GM21723 (cell line): Measurements from ENCODE around the gene LRRC37A3.
"Not testable (repeated sequence)": the region's sequence is repeated elsewhere in the genome, so short reads cannot be mapped to it uniquely, and the experiment has no call there.

Experiments
- ATAC-seq: cut with Tn5 transposase; IDR thresholded peaks from one replicate; pipeline ENCODE4 v1.9.1; 2021; ENCODE audit warnings: mild to moderate bottlenecking, moderate library complexity; ENCODE audit not compliant: unreplicated experiment

The LRRC37A3 gene

GRCh38 chr17:64837018-64837761, 82.1 kb downstream of the LRRC37A3 start:
- ATAC-seq: peak; percentile 93

- peak; percentile 39 for ATAC-seq
Measured at GRCh38 chr17:64836623-64837017, 82.7 kb downstream of the LRRC37A3 start.

DNA sequence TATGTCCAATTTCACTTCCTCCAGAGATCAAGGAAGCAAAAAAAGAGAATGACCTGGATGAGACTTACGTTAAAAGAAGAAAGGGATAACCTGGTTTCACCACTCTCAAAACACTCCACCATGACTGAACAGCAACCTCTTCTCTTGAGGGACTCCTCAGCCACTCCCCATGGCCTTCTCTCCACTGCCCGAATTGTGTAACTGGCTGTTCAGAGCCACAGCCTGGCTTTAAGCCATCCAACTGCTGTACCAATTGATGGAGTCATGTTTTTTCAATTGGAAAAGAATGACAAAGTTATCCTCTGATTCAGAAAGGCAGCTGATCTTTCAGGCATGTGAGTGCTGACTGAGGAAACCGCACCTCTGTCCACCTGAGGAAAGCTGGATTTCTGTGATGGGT, 85.2 kb downstream of the LRRC37A3 start:
- ATAC-seq: not testable (repeated sequence)

DNA sequence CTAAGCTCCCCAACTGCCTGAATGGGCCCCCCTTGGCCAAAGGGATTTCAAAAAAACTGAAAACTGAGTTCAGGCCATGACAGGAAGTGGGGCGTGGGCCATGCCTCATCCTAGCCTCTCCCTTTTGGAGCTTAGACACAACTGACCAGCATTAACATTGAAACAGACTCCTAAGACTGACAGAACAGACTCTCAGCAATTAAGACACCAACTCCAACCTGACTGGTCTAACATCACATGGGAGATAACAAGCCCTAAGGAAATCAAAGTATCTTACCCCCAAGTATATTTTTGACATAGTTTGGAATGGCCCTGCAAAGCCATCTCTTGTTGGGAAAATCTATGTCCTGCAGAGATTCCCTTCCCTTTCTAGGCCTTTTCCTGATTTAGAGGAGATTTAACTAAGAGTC, 88.6 kb downstream of the LRRC37A3 start:
- ATAC-seq: not testable (repeated sequence)

GRCh38 chr17:64829824-64830630, 89.3 kb downstream of the LRRC37A3 start:
- not testable (repeated sequence) for ATAC-seq

DNA sequence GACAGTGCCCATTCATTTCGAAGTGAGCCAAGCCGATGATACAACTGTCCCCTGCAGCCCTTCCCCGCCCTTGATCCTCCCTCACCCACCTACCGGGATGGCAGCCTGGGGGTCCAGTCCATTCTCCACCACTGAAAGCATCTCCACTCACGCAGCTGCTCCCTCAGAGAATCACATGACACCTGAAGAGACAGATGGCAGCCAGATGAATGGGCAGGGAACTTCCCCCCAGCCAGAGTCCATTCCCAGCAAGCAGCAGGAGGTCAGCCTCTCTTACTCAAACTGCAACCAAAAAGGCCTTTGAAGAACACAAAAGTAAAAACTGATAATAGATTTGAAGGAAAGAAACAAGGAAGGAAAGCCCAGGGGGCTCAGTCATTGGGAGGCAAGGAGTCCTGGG, 90.2 kb downstream of the LRRC37A3 start:
- not testable (repeated sequence) for ATAC-seq

DNA sequence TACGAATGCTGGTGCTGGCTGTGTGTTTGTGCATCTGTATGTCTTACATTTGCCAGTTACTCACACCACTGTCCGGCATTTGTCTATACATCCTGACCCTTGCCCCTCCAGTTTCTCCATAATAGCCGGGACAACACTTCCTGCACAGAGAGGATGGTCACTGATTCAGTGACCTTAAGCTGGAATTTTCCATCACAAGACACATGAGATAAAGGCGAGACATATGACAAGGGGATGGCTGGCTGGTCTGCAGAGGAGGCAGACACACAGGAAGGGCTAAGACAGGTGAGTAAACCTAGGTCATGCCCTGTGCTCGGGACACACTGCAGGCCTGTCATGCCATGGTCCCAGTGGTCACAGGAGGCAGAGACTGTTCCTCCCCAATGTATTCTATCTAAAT, 100.4 kb downstream of the LRRC37A3 start:
- ATAC-seq: not testable (repeated sequence)

GRCh38 chr17:64815833-64816198, 103.5 kb downstream of the LRRC37A3 start:
- ATAC-seq: not testable (repeated sequence)

- not testable (repeated sequence) for ATAC-seq
Measured at GRCh38 chr17:64814993-64815832, 104.1 kb downstream of the LRRC37A3 start.

- ATAC-seq: peak; percentile 86
Measured at GRCh38 chr17:64808178-64808977, 110.9 kb downstream of the LRRC37A3 start.
